Measurements from ENCODE around the gene CCDC87.
"Not testable (repeated sequence)": the region's sequence is repeated elsewhere in the genome, so short reads cannot be mapped to it uniquely, and the experiment has no call there.

DNA sequence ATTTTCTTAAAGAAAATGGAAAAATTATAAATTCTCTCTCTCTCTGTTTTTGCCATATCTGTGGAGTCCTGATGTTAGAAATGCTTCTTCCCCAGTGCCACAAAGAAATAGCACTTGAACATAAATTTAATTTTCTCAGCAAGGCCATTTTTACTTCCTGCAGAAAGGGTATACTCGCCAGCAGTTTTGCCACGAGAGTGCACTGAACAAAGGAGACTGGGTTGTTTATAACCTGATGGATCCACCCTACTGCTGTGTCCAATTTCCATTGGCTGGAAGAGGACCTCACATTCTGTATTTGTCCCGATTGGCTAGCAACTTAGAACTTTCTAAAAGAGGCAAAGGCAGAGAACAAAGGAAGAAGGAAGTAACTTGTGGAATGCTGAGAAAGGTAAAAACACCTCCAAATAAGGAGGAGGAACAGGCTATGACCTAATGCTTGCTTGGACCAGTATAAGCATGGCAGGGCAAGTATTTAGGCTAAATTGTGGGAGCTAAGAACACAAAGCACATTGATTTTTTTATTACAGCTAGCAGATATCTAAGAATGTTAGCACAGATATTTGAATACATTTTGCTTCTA lies 10.2 kb downstream of the CCDC87 start:
- TF ChIP-seq, protein P1, sequence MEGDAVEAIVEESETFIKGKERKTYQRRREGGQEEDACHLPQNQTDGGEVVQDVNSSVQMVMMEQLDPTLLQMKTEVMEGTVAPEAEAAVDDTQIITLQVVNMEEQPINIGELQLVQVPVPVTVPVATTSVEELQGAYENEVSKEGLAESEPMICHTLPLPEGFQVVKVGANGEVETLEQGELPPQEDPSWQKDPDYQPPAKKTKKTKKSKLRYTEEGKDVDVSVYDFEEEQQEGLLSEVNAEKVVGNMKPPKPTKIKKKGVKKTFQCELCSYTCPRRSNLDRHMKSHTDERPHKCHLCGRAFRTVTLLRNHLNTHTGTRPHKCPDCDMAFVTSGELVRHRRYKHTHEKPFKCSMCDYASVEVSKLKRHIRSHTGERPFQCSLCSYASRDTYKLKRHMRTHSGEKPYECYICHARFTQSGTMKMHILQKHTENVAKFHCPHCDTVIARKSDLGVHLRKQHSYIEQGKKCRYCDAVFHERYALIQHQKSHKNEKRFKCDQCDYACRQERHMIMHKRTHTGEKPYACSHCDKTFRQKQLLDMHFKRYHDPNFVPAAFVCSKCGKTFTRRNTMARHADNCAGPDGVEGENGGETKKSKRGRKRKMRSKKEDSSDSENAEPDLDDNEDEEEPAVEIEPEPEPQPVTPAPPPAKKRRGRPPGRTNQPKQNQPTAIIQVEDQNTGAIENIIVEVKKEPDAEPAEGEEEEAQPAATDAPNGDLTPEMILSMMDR (IDR thresholded peaks at IDR 0.05), result not testable (repeated sequence)
- TF ChIP-seq POLR2A (IDR thresholded peaks at IDR 0.05), result not testable (repeated sequence)

Data from lower leg skin (tissue), 3 donors.